NCI-H82 (cell line): ENCODE results near the gene RNF141.

Experiments used
- DNase-seq: peaks from one replicate; lab custom pipeline; 2025; lab: John Stamatoyannopoulos, UW

RNF141 gene

GRCh38 chr11:10480026-10480425 is 61.0 kb downstream of the RNF141 start:
- DNase-seq: no peak

- DNase-seq: peak; percentile 36
These were observed 62.1 kb downstream of the RNF141 start for GRCh38 chr11:10478574-10479550.

GRCh38 chr11:10478066-10478465 is 62.9 kb downstream of the RNF141 start:
- peak; percentile 9 for DNase-seq

GRCh38 chr11:10477690-10478046 is 63.3 kb downstream of the RNF141 start:
- DNase-seq: no peak

- no peak for DNase-seq
These were observed 63.9 kb downstream of the RNF141 start for GRCh38 chr11:10476927-10477689.

- no peak for DNase-seq
These were observed 64.6 kb downstream of the RNF141 start for GRCh38 chr11:10476342-10476741.

- DNase-seq: no peak
These were observed 66.4 kb downstream of the RNF141 start for GRCh38 chr11:10474551-10474950.

GRCh38 chr11:10473371-10473770 is 67.6 kb downstream of the RNF141 start:
- peak; percentile 2 for DNase-seq

GRCh38 chr11:10462746-10463300 is 78.2 kb downstream of the RNF141 start:
- DNase-seq: no peak
